Myometrial cell (primary cell): ENCODE measurements around the gene MTX1. TPM values are rescaled to one million over a fixed set of nuclear protein-coding genes. Genes with fewer than 3 reads are reported as not detected.

Experiments
- total RNA-seq: library from RNA; depleted of rRNA; stranded (reverse); fragments of >200 nt; gene quantifications from 2 replicates; pipeline ENCODE4 v1.2.3, GENCODE V29; 2015

MTX1 gene
- 105 and 129 TPM in 2 replicates for total RNA-seq

GRCh38 chr1:155208541-155209311 lies at the start of gene MTX1:
Gene MTX1 (plus strand): TSS chr1:155208695. CDS start chr1:155208805, 110 bp downstream.

GRCh38 chr1:155172732-155173477 lies 35.6 kb upstream of the MTX1 start, which contains the start of gene KRTCAP2:
Gene KRTCAP2 (minus strand): TSS chr1:155173304. CDS start chr1:155173224, 80 bp downstream.

GRCh38 chr1:155173478-155174323 lies 34.8 kb upstream of the MTX1 start, which contains the start of gene TRIM46:
Gene TRIM46 (plus strand): TSS chr1:155173849. CDS start chr1:155173967, 118 bp downstream.

GRCh38 chr1:155207806-155208540 lies 522 bp upstream of the MTX1 start, which contains the start of gene THBS3:
Gene THBS3 (minus strand): TSS chr1:155207897. CDS start chr1:155207876, 21 bp downstream.

GRCh38 chr1:155255243-155256007 lies 46.9 kb downstream of the MTX1 start, which contains the start of gene ENTREP3:
Gene ENTREP3 (minus strand): TSS chr1:155255483. CDS start chr1:155254877, 606 bp downstream.

GRCh38 chr1:155261852-155262673 lies 53.6 kb downstream of the MTX1 start, which contains the start of gene SCAMP3:
Gene SCAMP3 (minus strand): TSS chr1:155262360. CDS start chr1:155262151, 209 bp downstream.

Other genes starting within 250 kb of the MTX1 start
- gene PYGO2, start 246.9 kb upstream of the MTX1 start, total RNA-seq = 14.2 and 16.1 TPM in 2 replicates
- gene SHC1, start 237.9 kb upstream of the MTX1 start, total RNA-seq = 329 and 340 TPM in 2 replicates
- gene CKS1B, start 234.0 kb upstream of the MTX1 start, total RNA-seq = 84.4 and 128 TPM in 2 replicates
- 31.4 and 42.1 TPM in 2 replicates for gene FLAD1, start 225.4 kb upstream of the MTX1 start, total RNA-seq
- gene LENEP, start 215.1 kb upstream of the MTX1 start, total RNA-seq = not detected in 2 replicates
- 10.8 and 14.7 TPM in 2 replicates for gene ZBTB7B, start 205.9 kb upstream of the MTX1 start, total RNA-seq
- gene DCST2, start 174.9 kb upstream of the MTX1 start, total RNA-seq = 0.18 and 0.29 TPM in 2 replicates
- gene DCST1, start 174.9 kb upstream of the MTX1 start, total RNA-seq = not detected in 2 replicates
- gene ADAM15, start 157.4 kb upstream of the MTX1 start, total RNA-seq = 84.7 and 112 TPM in 2 replicates
- gene EFNA4, start 145.0 kb upstream of the MTX1 start, total RNA-seq = 4.6 and 7.8 TPM in 2 replicates
- 0.53 and 0.58 TPM in 2 replicates for gene EFNA3, start 129.9 kb upstream of the MTX1 start, total RNA-seq
- not detected in 2 replicates for gene EFNA1, start 80.8 kb upstream of the MTX1 start, total RNA-seq
- 78.3 and 119 TPM in 2 replicates for gene SLC50A1, start 72.8 kb upstream of the MTX1 start, total RNA-seq
- 218 and 219 TPM in 2 replicates for gene DPM3, start 68.2 kb upstream of the MTX1 start, total RNA-seq
- 192 and 276 TPM in 2 replicates for gene KRTCAP2, start 35.4 kb upstream of the MTX1 start, total RNA-seq
- 3.7 and 5.8 TPM in 2 replicates for gene TRIM46, start 34.8 kb upstream of the MTX1 start, total RNA-seq
- 19.0 and 21.3 TPM in 2 replicates for gene THBS3, start 798 bp upstream of the MTX1 start, total RNA-seq
- gene ENTREP3, start 46.8 kb downstream of the MTX1 start, total RNA-seq = 17.9 and 21.0 TPM in 2 replicates
- gene SCAMP3, start 53.7 kb downstream of the MTX1 start, total RNA-seq = 92.3 and 114 TPM in 2 replicates
- 18.2 and 24.1 TPM in 2 replicates for gene CLK2, start 64.8 kb downstream of the MTX1 start, total RNA-seq
- gene HCN3, start 68.8 kb downstream of the MTX1 start, total RNA-seq = under 0.01 and 1.2 TPM in 2 replicates
- gene PKLR, start 92.7 kb downstream of the MTX1 start, total RNA-seq = not detected in 2 replicates
- gene FDPS, start 100.2 kb downstream of the MTX1 start, total RNA-seq = 1,079 and 1,092 TPM in 2 replicates
- 23.4 and 35.5 TPM in 2 replicates for gene RUSC1, start 112.2 kb downstream of the MTX1 start, total RNA-seq